ENCODE data around the gene GRB2. TPM values are rescaled to one million over a fixed set of nuclear protein-coding genes. Genes with fewer than 3 reads are reported as not detected.
A peak's percentile ranks its signal among the peaks of the same experiment; 100 is the strongest.

GRB2 gene
- total and polyA plus RNA-seq, 12 donors: 36.0 to 374 (median 114) TPM

GRCh38 chr17:75417054-75417580 is 11.6 kb upstream of the GRB2 start:
- DNase-seq: peak in 5 of 7 donors; percentile 36 to 76 (median 53)
- H3K27ac ChIP-seq: no peak overlapping the region
- H3K27me3 ChIP-seq: no peaks in the 10 kb centered on the region
- H3K9me3 ChIP-seq (replicated peaks in 1 of 3): no peaks in the 10 kb centered on the region
- H3K4me1 ChIP-seq (replicated peaks in 1 of 2): peaks cover 0 to 10% of the 10 kb centered on the region in 2 donors
- no peak overlapping the region for H3K4me3 ChIP-seq
- WGBS, 4 donors: 36 to 49% (median 46%) methylated on average over 9 of the region's 9 CpGs
- TF ChIP-seq POLR2A (IDR thresholded peaks at IDR 0.05) (no peak), CTCF (IDR thresholded peaks at IDR 0.05) (no peak)
- no peaks in the 10 kb centered on the region for H3K36me3 ChIP-seq (replicated peaks in 1 of 2)
- intact Hi-C loops (cut with DNase I): no loop called here

GRCh38 chr17:75416006-75416405 is 10.5 kb upstream of the GRB2 start:
- DNase-seq: peak in 1 of 7 donors; percentile 7
- Histone ChIP-seq H3K36me3 (replicated peaks in 1 of 2) (no peaks in the 10 kb centered on the region), H3K4me3 (no peak overlapping the region), H3K4me1 (replicated peaks in 1 of 2) (peaks cover 0 to 11% of the 10 kb centered on the region in 2 donors), H3K27me3 (no peaks in the 10 kb centered on the region), H3K27ac (no peak overlapping the region), H3K9me3 (replicated peaks in 1 of 3) (no peaks in the 10 kb centered on the region)
- intact Hi-C loops (cut with DNase I): no loop called here
- 77 to 96% (median 86%) methylated on average over 9 of the region's 9 CpGs for WGBS, 4 donors
- TF ChIP-seq POLR2A (IDR thresholded peaks at IDR 0.05) (no peak), CTCF (IDR thresholded peaks at IDR 0.05) (no peak)

- H3K27me3 ChIP-seq: no peaks in the 10 kb centered on the region
- H3K4me3 ChIP-seq: no peak overlapping the region
- H3K36me3 ChIP-seq (replicated peaks in 1 of 2): no peaks in the 10 kb centered on the region
- peaks cover 0 to 11% of the 10 kb centered on the region in 2 donors for H3K4me1 ChIP-seq (replicated peaks in 1 of 2)
- TF ChIP-seq CTCF (IDR thresholded peaks at IDR 0.05) (no peak), POLR2A (IDR thresholded peaks at IDR 0.05) (no peak)
- no peaks in the 10 kb centered on the region for H3K9me3 ChIP-seq (replicated peaks in 1 of 3)
- no peak for DNase-seq
- no peak overlapping the region for H3K27ac ChIP-seq
- 66 to 73% (median 68%) methylated on average over 1 of the region's 1 CpG for WGBS, 4 donors
- intact Hi-C loops (cut with DNase I): loop anchor here (5.0 kb wide), 1 partner anchor 92 kb away; no protein-coding TSS in a partner anchor
Measured at GRCh38 chr17:75414488-75414887, 9.0 kb upstream of the GRB2 start.

GRCh38 chr17:75412455-75413317 is 7.2 kb upstream of the GRB2 start:
- Histone ChIP-seq H3K4me1 (replicated peaks in 1 of 2) (peaks cover 0 to 11% of the 10 kb centered on the region in 2 donors), H3K9me3 (replicated peaks in 1 of 3) (no peaks in the 10 kb centered on the region), H3K36me3 (replicated peaks in 1 of 2) (no peaks in the 10 kb centered on the region), H3K4me3 (peak overlapping the region in 1 of 4 donors; percentile 6), H3K27me3 (no peaks in the 10 kb centered on the region), H3K27ac (no peak overlapping the region)
- peak; percentile 45 to 89 (median 71) for DNase-seq
- TF ChIP-seq POLR2A (IDR thresholded peaks at IDR 0.05) (no peak), CTCF (IDR thresholded peaks at IDR 0.05) (peak; percentile 52 to 89 (median 80))
- intact Hi-C loops (cut with DNase I): loop anchor here (5.0 kb wide), 1 partner anchor 90 kb away; no protein-coding TSS in a partner anchor
- 0 to 4% (median 0%) methylated on average over 8 of the region's 8 CpGs for WGBS, 4 donors
